Muscle layer of duodenum (tissue), 2 donors: ENCODE measurements around the gene TTLL13.
"Not testable (repeated sequence)": the region's sequence is repeated elsewhere in the genome, so short reads cannot be mapped to it uniquely, and the experiment has no call there.

ENCODE experiments used
- H3K27ac ChIP-seq: one replicate; pipeline ENCODE4 v1.7.0; 2013; ENCODE audit warnings: mild to moderate bottlenecking, low read length
- H3K27me3 ChIP-seq: one replicate; pipeline ENCODE4 v1.7.0; 2013; ENCODE audit warnings: low read depth, mild to moderate bottlenecking, control low read depth, low read length
- H3K36me3 ChIP-seq, 2 donors: one replicate each; pipeline ENCODE4 v1.7.0; 2013; ENCODE audit warnings: low read length in 2 of 2, control low read depth in 1 of 2, mild to moderate bottlenecking in 1 of 2; ENCODE audit not compliant: insufficient read depth in 2 of 2, control insufficient read depth in 1 of 2
- H3K4me1 ChIP-seq, 2 donors: one replicate each; pipeline ENCODE4 v1.7.0; 2013; ENCODE audit warnings: low read length in 2 of 2, mild to moderate bottlenecking in 2 of 2, control low read depth in 1 of 2, moderate library complexity in 1 of 2; ENCODE audit not compliant: insufficient read depth in 2 of 2, control insufficient read depth in 1 of 2
- H3K4me3 ChIP-seq, 2 donors: one replicate each; pipeline ENCODE4 v1.7.0; 2013; ENCODE audit warnings: low read length in 2 of 2, low read depth in 1 of 2, mild to moderate bottlenecking in 1 of 2
- H3K9me3 ChIP-seq, 2 donors: one replicate each; pipeline ENCODE4 v1.7.0; 2013; ENCODE audit warnings: low read length in 2 of 2, control low read depth in 1 of 2, mild to moderate bottlenecking in 1 of 2; ENCODE audit not compliant: control insufficient read depth in 1 of 2
- donor health status: healthy.

The TTLL13 gene

GRCh38 chr15:90293040-90293810 lies 43.9 kb downstream of the TTLL13 start:
- not testable (repeated sequence) for H3K36me3 ChIP-seq, H3K4me3 ChIP-seq, H3K27ac ChIP-seq, H3K9me3 ChIP-seq, H3K27me3 ChIP-seq
- peaks cover 0 to 12% of the 10 kb centered on the region in 2 donors for H3K4me1 ChIP-seq

GRCh38 chr15:90294159-90294558 lies 44.8 kb downstream of the TTLL13 start:
- no peaks in the 10 kb centered on the region for H3K36me3 ChIP-seq
- H3K27me3 ChIP-seq = no peaks in the 10 kb centered on the region
- H3K9me3 ChIP-seq = no peaks in the 10 kb centered on the region
- no peak overlapping the region for H3K27ac ChIP-seq
- peaks cover 0 to 12% of the 10 kb centered on the region in 2 donors for H3K4me1 ChIP-seq
- no peak overlapping the region for H3K4me3 ChIP-seq

GRCh38 chr15:90294601-90295269 lies 45.4 kb downstream of the TTLL13 start:
- Histone ChIP-seq H3K27ac (no peak overlapping the region), H3K36me3 (no peaks in the 10 kb centered on the region), H3K4me3 (peak overlapping the region in 1 of 2 donors; percentile 21), H3K9me3 (no peaks in the 10 kb centered on the region), H3K4me1 (peaks cover 0 to 12% of the 10 kb centered on the region in 2 donors), H3K27me3 (no peaks in the 10 kb centered on the region)

GRCh38 chr15:90295270-90295648 lies 45.9 kb downstream of the TTLL13 start:
- Histone ChIP-seq H3K4me3 (no peak overlapping the region), H3K27ac (no peak overlapping the region), H3K4me1 (peaks cover 0 to 12% of the 10 kb centered on the region in 2 donors), H3K36me3 (no peaks in the 10 kb centered on the region), H3K9me3 (no peaks in the 10 kb centered on the region), H3K27me3 (no peaks in the 10 kb centered on the region)

- peaks cover 4 to 14% of the 10 kb centered on the region in 2 donors for H3K4me1 ChIP-seq
- H3K9me3 ChIP-seq, H3K36me3 ChIP-seq, H3K27ac ChIP-seq, H3K27me3 ChIP-seq, H3K4me3 ChIP-seq: not testable (repeated sequence)
These were observed 47.0 kb downstream of the TTLL13 start for GRCh38 chr15:90296316-90296884.

GRCh38 chr15:90297021-90297420 lies 47.7 kb downstream of the TTLL13 start:
- no peaks in the 10 kb centered on the region for H3K27me3 ChIP-seq
- peaks cover 6 to 14% of the 10 kb centered on the region in 2 donors for H3K4me1 ChIP-seq
- H3K36me3 ChIP-seq = no peaks in the 10 kb centered on the region
- no peak overlapping the region for H3K27ac ChIP-seq
- H3K9me3 ChIP-seq = no peaks in the 10 kb centered on the region
- H3K4me3 ChIP-seq = no peak overlapping the region

GRCh38 chr15:90300541-90300940 lies 51.2 kb downstream of the TTLL13 start:
- H3K27ac ChIP-seq = no peak overlapping the region
- H3K4me1 ChIP-seq = peaks cover 3 to 6% of the 10 kb centered on the region in 2 donors
- H3K27me3 ChIP-seq = no peaks in the 10 kb centered on the region
- H3K9me3 ChIP-seq = no peaks in the 10 kb centered on the region
- no peak overlapping the region for H3K4me3 ChIP-seq
- no peaks in the 10 kb centered on the region for H3K36me3 ChIP-seq

- Histone ChIP-seq H3K27me3 (no peaks in the 10 kb centered on the region), H3K4me3 (no peak overlapping the region), H3K4me1 (peaks cover 3 to 11% of the 10 kb centered on the region in 2 donors), H3K36me3 (no peaks in the 10 kb centered on the region), H3K27ac (no peak overlapping the region), H3K9me3 (no peaks in the 10 kb centered on the region)
These were observed 51.8 kb downstream of the TTLL13 start for GRCh38 chr15:90300988-90301706.

- Histone ChIP-seq H3K9me3 (no peaks in the 10 kb centered on the region), H3K4me1 (peaks cover 3 to 14% of the 10 kb centered on the region in 2 donors), H3K27me3 (no peaks in the 10 kb centered on the region), H3K4me3 (no peak overlapping the region), H3K27ac (no peak overlapping the region), H3K36me3 (no peaks in the 10 kb centered on the region)
These were observed 52.4 kb downstream of the TTLL13 start for GRCh38 chr15:90301707-90302300.

- H3K27ac ChIP-seq, H3K36me3 ChIP-seq, H3K4me3 ChIP-seq, H3K9me3 ChIP-seq, H3K27me3 ChIP-seq: not testable (repeated sequence)
- H3K4me1 ChIP-seq = peaks cover 3 to 14% of the 10 kb centered on the region in 2 donors
These were observed 56.0 kb downstream of the TTLL13 start for GRCh38 chr15:90305355-90305754.

GRCh38 chr15:90305932-90306331 lies 56.6 kb downstream of the TTLL13 start:
- Histone ChIP-seq H3K36me3 (no peaks in the 10 kb centered on the region), H3K27ac (peak overlapping the region; percentile 16), H3K9me3 (no peaks in the 10 kb centered on the region), H3K4me1 (peaks cover 2 to 14% of the 10 kb centered on the region in 2 donors), H3K27me3 (no peaks in the 10 kb centered on the region), H3K4me3 (no peak overlapping the region)
